IPS-18a (cell line): ENCODE results near the gene GABRB2.

Experiments
- H3K27ac ChIP-seq: one replicate; pipeline ENCODE4 v1.5.1; 2013; ENCODE audit warnings: low read length
- H3K27me3 ChIP-seq: one replicate; pipeline ENCODE4 v1.6.1; 2013; ENCODE audit warnings: mild to moderate bottlenecking, low read length; ENCODE audit not compliant: control insufficient read depth, insufficient read depth
- H3K36me3 ChIP-seq: one replicate; pipeline ENCODE4 v1.6.1; 2013; ENCODE audit warnings: low read depth, low read length; ENCODE audit not compliant: control insufficient read depth
- H3K4me1 ChIP-seq: one replicate; pipeline ENCODE4 v1.6.1; 2013; ENCODE audit warnings: low read depth, low read length; ENCODE audit not compliant: control insufficient read depth
- H3K4me3 ChIP-seq: one replicate; pipeline ENCODE4 v1.5.1; 2013; ENCODE audit warnings: low read length
- H3K9ac ChIP-seq: one replicate; pipeline ENCODE4 v1.6.1; 2013; ENCODE audit warnings: mild to moderate bottlenecking, low read length, moderate library complexity
- H3K9me3 ChIP-seq: one replicate; pipeline ENCODE4 v1.6.1; 2013; ENCODE audit warnings: low read depth, low read length; ENCODE audit not compliant: control insufficient read depth

Gene GABRB2

GRCh38 chr5:161295721-161296250 lies 250.7 kb downstream of the GABRB2 start:
- Histone ChIP-seq H3K9me3 (no peaks in the 10 kb centered on the region), H3K27me3 (no peaks in the 10 kb centered on the region), H3K4me3 (no peak overlapping the region), H3K36me3 (no peaks in the 10 kb centered on the region), H3K9ac (no peak overlapping the region), H3K27ac (no peak overlapping the region), H3K4me1 (no peaks in the 10 kb centered on the region)

- H3K27me3 ChIP-seq = no peaks in the 10 kb centered on the region
- no peaks in the 10 kb centered on the region for H3K4me1 ChIP-seq
- no peak overlapping the region for H3K4me3 ChIP-seq
- H3K27ac ChIP-seq = no peak overlapping the region
- H3K9ac ChIP-seq = no peak overlapping the region
- H3K36me3 ChIP-seq = no peaks in the 10 kb centered on the region
- no peaks in the 10 kb centered on the region for H3K9me3 ChIP-seq
Measured at GRCh38 chr5:161288071-161288470, 258.5 kb downstream of the GABRB2 start.

- H3K9ac ChIP-seq = no peak overlapping the region
Measured at GRCh38 chr5:161287436-161287835, 259.1 kb downstream of the GABRB2 start.

GRCh38 chr5:161286066-161286655 lies 260.4 kb downstream of the GABRB2 start:
- Histone ChIP-seq H3K27me3 (no peaks in the 10 kb centered on the region), H3K27ac (no peak overlapping the region), H3K9ac (no peak overlapping the region), H3K4me1 (no peaks in the 10 kb centered on the region), H3K36me3 (no peaks in the 10 kb centered on the region), H3K9me3 (no peaks in the 10 kb centered on the region), H3K4me3 (no peak overlapping the region)

More at GRCh38 chr5:161287436-161287835, 259.1 kb downstream of the GABRB2 start:
- Histone ChIP-seq H3K27me3 (no peaks in the 10 kb centered on the region), H3K4me1 (no peaks in the 10 kb centered on the region), H3K4me3 (no peak overlapping the region), H3K27ac (no peak overlapping the region), H3K36me3 (no peaks in the 10 kb centered on the region), H3K9me3 (no peaks in the 10 kb centered on the region)

GRCh38 chr5:161284445-161284844 lies 262.1 kb downstream of the GABRB2 start:
- Histone ChIP-seq H3K4me3 (no peak overlapping the region), H3K9ac (no peak overlapping the region), H3K27me3 (no peaks in the 10 kb centered on the region), H3K36me3 (no peaks in the 10 kb centered on the region), H3K27ac (no peak overlapping the region), H3K9me3 (no peaks in the 10 kb centered on the region), H3K4me1 (no peaks in the 10 kb centered on the region)

- H3K36me3 ChIP-seq = no peaks in the 10 kb centered on the region
- H3K4me3 ChIP-seq = no peak overlapping the region
- H3K9ac ChIP-seq = no peak overlapping the region
- no peaks in the 10 kb centered on the region for H3K4me1 ChIP-seq
- H3K9me3 ChIP-seq = no peaks in the 10 kb centered on the region
- H3K27me3 ChIP-seq = no peaks in the 10 kb centered on the region
- no peak overlapping the region for H3K27ac ChIP-seq
Measured at GRCh38 chr5:161283296-161283695, 263.2 kb downstream of the GABRB2 start.

GRCh38 chr5:161278739-161279660 lies 267.5 kb downstream of the GABRB2 start:
- no peaks in the 10 kb centered on the region for H3K9me3 ChIP-seq
- no peaks in the 10 kb centered on the region for H3K4me1 ChIP-seq
- H3K27ac ChIP-seq = no peak overlapping the region
- no peaks in the 10 kb centered on the region for H3K27me3 ChIP-seq
- no peak overlapping the region for H3K4me3 ChIP-seq
- no peak overlapping the region for H3K9ac ChIP-seq
- H3K36me3 ChIP-seq = no peaks in the 10 kb centered on the region

- Histone ChIP-seq H3K27ac (no peak overlapping the region), H3K9ac (no peak overlapping the region), H3K9me3 (no peaks in the 10 kb centered on the region), H3K27me3 (no peaks in the 10 kb centered on the region), H3K4me3 (no peak overlapping the region), H3K36me3 (no peaks in the 10 kb centered on the region), H3K4me1 (no peaks in the 10 kb centered on the region)
Measured at GRCh38 chr5:161277011-161277410, 269.5 kb downstream of the GABRB2 start.

GRCh38 chr5:161274951-161275350 lies 271.6 kb downstream of the GABRB2 start:
- Histone ChIP-seq H3K4me1 (no peaks in the 10 kb centered on the region), H3K9ac (no peak overlapping the region), H3K9me3 (no peaks in the 10 kb centered on the region), H3K4me3 (no peak overlapping the region), H3K27me3 (no peaks in the 10 kb centered on the region), H3K27ac (no peak overlapping the region), H3K36me3 (no peaks in the 10 kb centered on the region)

- Histone ChIP-seq H3K9me3 (no peaks in the 10 kb centered on the region), H3K4me1 (no peaks in the 10 kb centered on the region), H3K27me3 (no peaks in the 10 kb centered on the region), H3K36me3 (no peaks in the 10 kb centered on the region), H3K4me3 (no peak overlapping the region), H3K27ac (no peak overlapping the region), H3K9ac (no peak overlapping the region)
Measured at GRCh38 chr5:161273410-161273809, 273.1 kb downstream of the GABRB2 start.

- H3K9ac ChIP-seq = no peak overlapping the region
- H3K36me3 ChIP-seq = no peaks in the 10 kb centered on the region
- no peak overlapping the region for H3K27ac ChIP-seq
- no peaks in the 10 kb centered on the region for H3K4me1 ChIP-seq
- no peaks in the 10 kb centered on the region for H3K9me3 ChIP-seq
- H3K27me3 ChIP-seq = no peaks in the 10 kb centered on the region
- H3K4me3 ChIP-seq = no peak overlapping the region
Measured at GRCh38 chr5:161271816-161272215, 274.7 kb downstream of the GABRB2 start.
